Measurements from ENCODE around the gene SLC24A3. TPM values are rescaled to one million over a fixed set of nuclear protein-coding genes. Genes with fewer than 3 reads are reported as not detected.

Gene SLC24A3
- total RNA-seq, 1 experiment from 2014 or later = 46.0 TPM

DNA sequence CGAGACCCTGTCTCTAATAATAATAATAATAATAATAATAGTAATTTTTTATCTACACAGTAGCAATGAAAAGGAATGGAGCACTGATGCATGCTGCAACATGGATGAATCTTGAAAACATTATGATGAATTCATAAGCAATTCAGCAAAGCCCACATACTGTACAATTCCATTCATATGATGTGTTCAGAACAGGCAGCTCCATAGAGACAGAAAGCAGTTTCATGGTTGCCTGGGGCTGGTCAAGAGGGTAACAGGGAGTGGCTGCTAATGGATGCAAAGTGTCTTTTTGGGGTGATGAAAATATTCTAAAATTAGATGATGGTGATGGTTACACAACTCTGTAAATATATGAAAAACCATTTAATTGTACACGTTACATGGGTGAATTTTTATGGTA lies 43.6 kb downstream of the SLC24A3 start:
- intact Hi-C loops (cut with micrococcal nuclease; ENCODE audit: unreplicated experiment) = no loop called here
- no peak overlapping the region for H3K27ac ChIP-seq (ENCODE audit: low read depth, low read length, poor library complexity, severe bottlenecking)
- DNase-seq (ENCODE audit: low spot score) = no peak
- no TSS peak for BruUV-seq (replicated peaks)
- ChIA-PET POLR2A (ENCODE audit: low non-redundant PET) (no interaction called here), CTCF (no interaction called here)
- H3K4me1 ChIP-seq (ENCODE audit: insufficient read depth, low read length, poor library complexity, severe bottlenecking) = peaks cover 40% of the 10 kb centered on the region
- H3K4me3 ChIP-seq (ENCODE audit: low read depth, low read length, poor library complexity, severe bottlenecking) = no peak overlapping the region
- H3K27me3 ChIP-seq (replicated peaks; ENCODE audit: insufficient read depth, low read depth, low read length, poor library complexity) = no peaks in the 10 kb centered on the region
- no peaks in the 10 kb centered on the region for H3K36me3 ChIP-seq (ENCODE audit: insufficient read depth, low read length, poor library complexity, severe bottlenecking)
- TF ChIP-seq, protein P1, sequence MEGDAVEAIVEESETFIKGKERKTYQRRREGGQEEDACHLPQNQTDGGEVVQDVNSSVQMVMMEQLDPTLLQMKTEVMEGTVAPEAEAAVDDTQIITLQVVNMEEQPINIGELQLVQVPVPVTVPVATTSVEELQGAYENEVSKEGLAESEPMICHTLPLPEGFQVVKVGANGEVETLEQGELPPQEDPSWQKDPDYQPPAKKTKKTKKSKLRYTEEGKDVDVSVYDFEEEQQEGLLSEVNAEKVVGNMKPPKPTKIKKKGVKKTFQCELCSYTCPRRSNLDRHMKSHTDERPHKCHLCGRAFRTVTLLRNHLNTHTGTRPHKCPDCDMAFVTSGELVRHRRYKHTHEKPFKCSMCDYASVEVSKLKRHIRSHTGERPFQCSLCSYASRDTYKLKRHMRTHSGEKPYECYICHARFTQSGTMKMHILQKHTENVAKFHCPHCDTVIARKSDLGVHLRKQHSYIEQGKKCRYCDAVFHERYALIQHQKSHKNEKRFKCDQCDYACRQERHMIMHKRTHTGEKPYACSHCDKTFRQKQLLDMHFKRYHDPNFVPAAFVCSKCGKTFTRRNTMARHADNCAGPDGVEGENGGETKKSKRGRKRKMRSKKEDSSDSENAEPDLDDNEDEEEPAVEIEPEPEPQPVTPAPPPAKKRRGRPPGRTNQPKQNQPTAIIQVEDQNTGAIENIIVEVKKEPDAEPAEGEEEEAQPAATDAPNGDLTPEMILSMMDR (conservative IDR thresholded peaks at IDR 0.05; ENCODE audit: low read depth, low read length) = no peak
- TF ChIP-seq EZH2 (IDR thresholded peaks at IDR 0.05; ENCODE audit: borderline replicate concordance, low read depth, low read length, poor library complexity, severe bottlenecking) = no peak
- H3K9me3 ChIP-seq (ENCODE audit: low read depth, low read length, poor library complexity, severe bottlenecking) = no peaks in the 10 kb centered on the region

DNA sequence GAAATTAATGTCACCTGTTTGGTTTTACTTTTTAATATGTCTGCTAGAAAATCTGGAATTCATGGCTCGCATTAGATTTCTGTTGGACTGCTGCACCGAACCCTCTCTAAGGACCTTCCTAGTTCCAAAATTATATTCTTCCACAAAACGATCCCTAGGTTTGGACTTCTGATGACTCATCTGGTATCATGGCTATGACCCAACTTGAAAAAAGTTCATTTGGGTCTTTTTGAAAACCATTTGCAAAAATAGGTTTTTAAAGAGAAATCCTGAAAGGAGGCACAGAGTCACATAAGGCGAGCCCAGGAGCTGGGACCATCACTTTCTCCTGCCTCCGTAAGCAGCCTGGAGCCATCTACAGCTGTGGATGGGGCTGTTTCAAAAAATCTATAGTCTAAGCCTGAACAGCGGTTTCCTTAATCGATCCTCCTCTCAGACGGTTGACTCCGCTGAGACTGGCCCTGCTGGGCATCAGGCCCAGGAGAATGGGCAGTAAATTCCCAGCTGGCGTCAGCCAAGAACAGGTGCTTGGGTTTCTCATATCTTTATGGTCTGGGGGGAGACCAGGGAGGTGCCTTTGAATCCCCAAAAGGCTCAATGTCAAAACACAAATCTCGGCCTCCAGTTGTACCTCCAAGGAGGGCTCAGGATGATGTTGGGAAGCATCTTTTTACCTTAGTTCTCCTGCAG lies 44.6 kb downstream of the SLC24A3 start:
- ChIA-PET POLR2A (ENCODE audit: low non-redundant PET) (no interaction called here), CTCF (interaction anchor here (0.6 kb wide), 1 partner anchor 790 kb away, joined by 3 read pairs; the partner anchor contains the start of genes DZANK1 and POLR3F)
- intact Hi-C loops (cut with micrococcal nuclease; ENCODE audit: unreplicated experiment) = no loop called here
- Histone ChIP-seq H3K27me3 (replicated peaks; ENCODE audit: insufficient read depth, low read depth, low read length, poor library complexity) (no peaks in the 10 kb centered on the region), H3K9me3 (ENCODE audit: low read depth, low read length, poor library complexity, severe bottlenecking) (no peaks in the 10 kb centered on the region), H3K27ac (ENCODE audit: low read depth, low read length, poor library complexity, severe bottlenecking) (no peak overlapping the region), H3K4me3 (ENCODE audit: low read depth, low read length, poor library complexity, severe bottlenecking) (no peak overlapping the region), H3K36me3 (ENCODE audit: insufficient read depth, low read length, poor library complexity, severe bottlenecking) (no peaks in the 10 kb centered on the region), H3K4me1 (ENCODE audit: insufficient read depth, low read length, poor library complexity, severe bottlenecking) (peaks cover 34% of the 10 kb centered on the region)
- no TSS peak for BruUV-seq (replicated peaks)
- TF ChIP-seq, protein P1 (conservative IDR thresholded peaks at IDR 0.05; ENCODE audit: low read depth, low read length) = no peak
- TF ChIP-seq EZH2 (IDR thresholded peaks at IDR 0.05; ENCODE audit: borderline replicate concordance, low read depth, low read length, poor library complexity, severe bottlenecking) = no peak
- no peak for DNase-seq (ENCODE audit: low spot score)

DNA sequence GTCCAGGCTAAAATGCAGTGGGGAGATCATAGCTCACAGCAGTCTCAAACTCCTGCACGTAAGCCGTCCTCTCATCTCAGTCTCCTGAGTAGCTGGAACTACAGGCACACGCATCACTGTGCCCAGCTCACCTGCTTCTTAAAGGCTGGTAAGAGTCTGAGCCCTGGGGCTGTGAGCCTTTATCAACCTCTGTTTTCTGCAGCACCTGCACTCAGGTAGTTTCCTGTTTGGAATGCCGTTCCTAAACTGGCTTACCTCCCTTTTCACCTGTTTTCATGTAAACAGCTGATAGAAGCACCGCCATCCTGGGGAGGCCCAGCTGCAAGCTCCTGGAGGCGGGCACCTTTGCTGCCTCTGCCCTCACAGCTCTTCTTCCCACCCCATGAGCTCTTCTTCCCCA lies 45.4 kb downstream of the SLC24A3 start:
- no peaks in the 10 kb centered on the region for H3K27me3 ChIP-seq (replicated peaks; ENCODE audit: insufficient read depth, low read depth, low read length, poor library complexity)
- H3K4me3 ChIP-seq (ENCODE audit: low read depth, low read length, poor library complexity, severe bottlenecking) = no peak overlapping the region
- ChIA-PET CTCF (no interaction called here), POLR2A (ENCODE audit: low non-redundant PET) (interaction anchor here (0.6 to 0.7 kb wide), 2 partner anchors 43 to 46 kb away, joined by 3 read pairs; no protein-coding TSS in a partner anchor)
- no peaks in the 10 kb centered on the region for H3K36me3 ChIP-seq (ENCODE audit: insufficient read depth, low read length, poor library complexity, severe bottlenecking)
- intact Hi-C loops (cut with micrococcal nuclease; ENCODE audit: unreplicated experiment) = no loop called here
- no peak for DNase-seq (ENCODE audit: low spot score)
- no TSS peak for BruUV-seq (replicated peaks)
- H3K4me1 ChIP-seq (ENCODE audit: insufficient read depth, low read length, poor library complexity, severe bottlenecking) = peaks cover 27% of the 10 kb centered on the region
- no peaks in the 10 kb centered on the region for H3K9me3 ChIP-seq (ENCODE audit: low read depth, low read length, poor library complexity, severe bottlenecking)
- TF ChIP-seq, protein P1 (conservative IDR thresholded peaks at IDR 0.05; ENCODE audit: low read depth, low read length) = no peak
- H3K27ac ChIP-seq (ENCODE audit: low read depth, low read length, poor library complexity, severe bottlenecking) = no peak overlapping the region
